ENCODE data around the gene TTC19.

TTC19 gene

DNA sequence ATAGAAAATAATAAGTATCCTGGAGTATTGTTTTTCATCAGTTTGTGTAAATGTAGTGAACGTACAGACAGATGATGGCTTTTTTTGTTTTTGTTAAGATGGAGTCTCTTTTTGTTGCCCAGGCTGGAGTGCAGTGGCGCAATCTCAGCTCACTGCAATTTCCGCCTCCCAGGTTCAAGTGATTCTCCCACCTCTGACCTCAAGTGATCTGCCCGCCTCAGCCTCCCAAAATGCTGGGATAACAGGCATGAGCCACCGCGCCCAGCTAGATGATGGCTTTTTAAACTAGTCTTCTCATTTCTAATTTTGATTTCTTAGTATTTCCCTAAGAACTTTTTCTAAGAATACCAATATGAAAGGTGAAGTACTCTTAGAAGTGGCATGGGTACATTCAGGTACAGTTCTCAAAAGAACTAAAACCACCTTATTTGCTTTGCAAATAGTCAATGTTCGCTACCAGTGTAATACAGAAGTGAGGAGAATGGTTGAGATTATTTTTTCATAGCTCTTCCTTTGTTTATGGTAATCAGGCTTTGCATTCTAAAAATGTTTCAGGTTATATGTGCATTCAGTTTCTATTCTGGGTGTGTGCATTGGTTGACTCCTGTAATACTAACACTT is 34.2 kb downstream of the TTC19 start:
- no peak overlapping the region for H3K27ac ChIP-seq
- no peak for TF ChIP-seq ZFX (IDR thresholded peaks at IDR 0.05; ENCODE audit: borderline replicate concordance)
- TF ChIP-seq, protein P1, sequence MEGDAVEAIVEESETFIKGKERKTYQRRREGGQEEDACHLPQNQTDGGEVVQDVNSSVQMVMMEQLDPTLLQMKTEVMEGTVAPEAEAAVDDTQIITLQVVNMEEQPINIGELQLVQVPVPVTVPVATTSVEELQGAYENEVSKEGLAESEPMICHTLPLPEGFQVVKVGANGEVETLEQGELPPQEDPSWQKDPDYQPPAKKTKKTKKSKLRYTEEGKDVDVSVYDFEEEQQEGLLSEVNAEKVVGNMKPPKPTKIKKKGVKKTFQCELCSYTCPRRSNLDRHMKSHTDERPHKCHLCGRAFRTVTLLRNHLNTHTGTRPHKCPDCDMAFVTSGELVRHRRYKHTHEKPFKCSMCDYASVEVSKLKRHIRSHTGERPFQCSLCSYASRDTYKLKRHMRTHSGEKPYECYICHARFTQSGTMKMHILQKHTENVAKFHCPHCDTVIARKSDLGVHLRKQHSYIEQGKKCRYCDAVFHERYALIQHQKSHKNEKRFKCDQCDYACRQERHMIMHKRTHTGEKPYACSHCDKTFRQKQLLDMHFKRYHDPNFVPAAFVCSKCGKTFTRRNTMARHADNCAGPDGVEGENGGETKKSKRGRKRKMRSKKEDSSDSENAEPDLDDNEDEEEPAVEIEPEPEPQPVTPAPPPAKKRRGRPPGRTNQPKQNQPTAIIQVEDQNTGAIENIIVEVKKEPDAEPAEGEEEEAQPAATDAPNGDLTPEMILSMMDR (IDR thresholded peaks at IDR 0.05): no peak

DNA sequence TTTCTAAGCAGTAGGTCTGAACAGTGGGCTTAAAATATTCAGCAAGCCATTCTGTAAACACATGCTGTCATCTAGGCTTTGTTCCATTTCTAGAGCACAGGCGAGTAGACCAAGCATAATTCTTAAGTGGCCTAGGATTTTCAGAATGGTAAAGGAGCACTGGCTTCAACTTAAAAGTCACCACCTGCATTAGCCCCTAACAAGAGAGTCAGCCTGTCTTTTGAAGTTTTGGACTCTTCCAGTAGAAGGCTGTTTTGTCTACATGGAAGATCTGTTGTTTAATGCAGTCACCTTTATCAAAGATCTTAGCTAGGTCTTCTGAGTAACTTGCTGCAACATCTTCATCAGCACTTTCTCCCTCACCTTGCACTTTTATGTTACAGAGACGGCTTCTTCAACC is 36.6 kb downstream of the TTC19 start:
- TF ChIP-seq ZFX (IDR thresholded peaks at IDR 0.05; ENCODE audit: borderline replicate concordance): no peak
- TF ChIP-seq, protein P1 (IDR thresholded peaks at IDR 0.05): no peak
- no peak overlapping the region for H3K27ac ChIP-seq

DNA sequence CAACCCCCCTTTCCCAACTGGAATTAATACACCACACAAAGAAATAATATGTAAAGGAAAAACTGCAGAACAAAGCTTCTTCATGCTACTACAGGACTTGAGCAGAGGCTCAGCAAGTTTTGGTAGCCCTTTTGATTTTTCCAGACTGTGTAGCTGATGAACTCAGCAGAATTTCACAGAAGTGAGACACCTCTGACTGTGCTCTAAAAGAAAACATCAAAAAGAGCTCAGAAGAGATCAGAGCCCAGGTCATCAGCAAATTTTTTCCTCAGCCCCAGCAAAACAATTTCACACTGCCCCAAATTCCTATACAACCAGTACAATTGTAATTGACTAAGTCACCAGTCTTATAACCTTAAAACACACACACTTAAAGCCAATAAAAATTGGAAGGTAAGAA is 38.0 kb downstream of the TTC19 start:
- 0 out of 2 replicates have a peak overlapping the region, but pooled peaks have one; percentile 1 for H3K27ac ChIP-seq
- TF ChIP-seq, protein P1 (IDR thresholded peaks at IDR 0.05): no peak
- TF ChIP-seq ZFX (IDR thresholded peaks at IDR 0.05; ENCODE audit: borderline replicate concordance): no peak

DNA sequence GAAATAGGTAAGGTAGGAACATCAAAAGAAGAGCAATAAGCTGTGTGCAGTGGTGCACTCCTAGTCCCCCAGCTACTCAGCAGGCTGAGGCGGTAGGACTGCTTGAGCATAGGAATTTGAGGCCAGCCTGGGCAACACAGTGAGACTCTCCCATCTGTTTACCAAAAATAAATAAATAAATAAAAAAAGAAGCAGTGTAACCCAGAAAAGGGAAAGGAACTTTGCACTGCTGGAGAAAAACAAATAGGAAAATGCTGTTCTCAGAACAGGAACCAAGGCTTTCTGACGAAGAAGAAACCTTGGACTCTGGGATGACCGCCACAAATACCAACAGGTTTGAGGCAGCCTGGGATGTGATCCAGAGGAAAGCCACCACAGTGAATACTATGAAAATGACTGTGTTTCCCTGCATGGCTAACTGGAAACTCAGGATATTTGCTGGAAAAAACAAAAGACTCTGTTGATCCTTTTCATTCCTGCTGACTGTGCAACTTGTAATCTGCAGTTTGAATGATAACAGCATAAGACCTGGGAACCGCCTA is 41.2 kb downstream of the TTC19 start:
- TF ChIP-seq, protein P1 (IDR thresholded peaks at IDR 0.05): no peak
- TF ChIP-seq ZFX (IDR thresholded peaks at IDR 0.05; ENCODE audit: borderline replicate concordance): no peak
- H3K27ac ChIP-seq: no peak overlapping the region

DNA sequence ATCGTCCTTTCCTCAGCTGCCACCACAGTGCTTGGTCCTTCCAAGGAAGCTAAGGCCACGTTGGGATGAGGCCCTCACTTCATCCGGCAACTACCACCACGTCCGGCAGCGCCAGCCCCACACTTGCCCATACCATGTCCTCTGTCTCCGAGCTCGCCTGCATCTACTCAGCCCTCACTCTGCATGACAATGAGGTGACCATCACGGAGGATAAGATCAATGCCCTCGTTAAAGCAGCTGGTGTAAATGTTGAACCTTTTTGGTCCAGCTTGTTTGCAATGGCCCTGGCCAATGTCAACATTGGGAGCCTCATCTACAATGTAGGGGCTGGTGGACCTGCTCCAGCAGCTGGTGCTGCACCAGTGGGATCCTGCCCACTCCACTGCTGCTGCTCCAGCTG is 44.9 kb downstream of the TTC19 start:
- TF ChIP-seq, protein P1 (IDR thresholded peaks at IDR 0.05): no peak
- TF ChIP-seq ZFX (IDR thresholded peaks at IDR 0.05; ENCODE audit: borderline replicate concordance): no peak
- no peak overlapping the region for H3K27ac ChIP-seq

DNA sequence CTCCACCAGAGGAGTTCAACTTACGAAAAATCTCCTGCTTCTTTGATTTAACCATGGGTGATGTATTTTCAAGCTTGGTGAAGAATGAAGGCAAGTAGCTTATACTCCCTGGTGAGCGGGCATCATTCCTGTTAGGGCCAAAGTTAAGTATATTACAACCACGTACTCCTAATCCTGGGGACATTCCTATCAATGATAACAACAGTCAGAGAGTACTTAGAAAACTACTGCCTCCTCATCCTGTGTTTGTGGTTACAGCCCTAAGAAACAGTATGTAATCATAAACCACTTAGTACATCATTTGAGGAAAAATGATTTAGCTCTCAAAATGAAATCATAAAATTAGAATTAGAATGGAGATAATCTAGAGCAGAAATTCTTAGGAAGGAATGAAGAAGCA is 47.3 kb downstream of the TTC19 start:
- H3K27ac ChIP-seq: no peak overlapping the region
- no peak for TF ChIP-seq ZFX (IDR thresholded peaks at IDR 0.05; ENCODE audit: borderline replicate concordance)
- TF ChIP-seq, protein P1 (IDR thresholded peaks at IDR 0.05): no peak

DNA sequence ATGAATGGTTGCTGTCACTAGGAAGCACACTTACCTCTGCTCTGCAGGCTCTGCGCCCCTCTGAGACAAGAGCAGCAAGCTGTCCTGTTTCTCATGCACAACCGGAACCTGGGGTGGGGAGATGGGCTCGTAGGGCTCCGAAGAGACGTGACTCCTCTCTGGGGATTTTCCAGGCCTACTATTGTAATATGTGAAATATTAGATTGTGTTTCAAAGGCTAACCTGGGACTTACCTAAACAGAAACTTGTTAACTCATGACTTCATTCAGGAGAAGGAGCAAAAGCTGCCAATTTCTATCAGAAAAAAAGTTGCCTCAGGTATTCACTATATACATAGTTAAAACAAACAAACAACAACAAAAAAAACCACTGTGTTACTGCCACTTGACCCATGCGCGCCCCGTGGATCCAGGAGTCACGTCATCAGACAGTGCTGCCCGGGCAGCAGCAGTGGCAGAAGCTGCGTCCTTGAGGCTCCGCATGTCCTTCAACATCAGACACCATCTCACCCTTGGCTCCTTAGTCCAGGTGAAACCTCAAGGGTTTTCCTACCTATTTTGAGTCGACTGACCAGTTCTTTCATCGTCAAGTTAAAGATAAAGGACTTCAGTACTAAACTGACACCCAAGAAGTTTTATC is 49.3 kb downstream of the TTC19 start:
- no peak overlapping the region for H3K27ac ChIP-seq
- no peak for TF ChIP-seq ZFX (IDR thresholded peaks at IDR 0.05; ENCODE audit: borderline replicate concordance)
- TF ChIP-seq, protein P1 (IDR thresholded peaks at IDR 0.05): no peak
